IMR-90 (cell line): ENCODE results near the gene TUBA1A. TPM values are rescaled to one million over a fixed set of nuclear protein-coding genes. Genes with fewer than 3 reads are reported as not detected.

Experiments used
- ATAC-seq: fragments of 200-7000 bp; cut with Tn5 transposase; 2 replicates; pipeline ENCODE4 v1.9.1; 2020; ENCODE audit warnings: low read depth, mild to moderate bottlenecking, moderate library complexity
- BruUV-seq: library from RNA; stranded (reverse); fragments of 400-500 nt; replicated peaks from 2 replicates; lab custom pipeline; 2021; lab: Mats Ljungman, UMichigan
- CTCF ChIA-PET: fragments of 300-600 bp; formaldehyde crosslinking; extraction: SDS; loops from one replicate; lab custom pipeline; 2021; ENCODE audit warnings: antibody characterized with exemption; lab: Yijun Ruan, JAX
- POLR2A ChIA-PET: fragments of 300-600 bp; sonication (Branson Sonifier 250); formaldehyde crosslinking; loops from one replicate; lab custom pipeline; 2022; ENCODE audit warnings: antibody characterized with exemption; ENCODE audit not compliant: unreplicated experiment; lab: Charles Lee
- DNase-seq: peaks from one replicate; pipeline ENCODE4 v3.0.0; 2013
- H2AFZ ChIP-seq: replicated peaks from 2 replicates; pipeline ENCODE3; 2013; ENCODE audit warnings: low read length, mild to moderate bottlenecking; ENCODE audit not compliant: poor library complexity
- H2AK5ac ChIP-seq: 2 replicates; pipeline ENCODE4 v1.6.1; 2013; ENCODE audit warnings: low read depth, low read length, inconsistent platforms
- H2AK9ac ChIP-seq: replicated peaks from 2 replicates; pipeline ENCODE3; 2013; ENCODE audit warnings: mild to moderate bottlenecking, low read depth, low read length, moderate library complexity; ENCODE audit not compliant: poor library complexity
- H2BK120ac ChIP-seq: 2 replicates; pipeline ENCODE4 v1.6.1; 2013; ENCODE audit warnings: low read depth, low read length, inconsistent platforms
- H2BK15ac ChIP-seq: 3 replicates; pipeline ENCODE4 v1.6.1; 2013; ENCODE audit warnings: low read depth, low read length, inconsistent platforms
- H2BK20ac ChIP-seq: 2 replicates; pipeline ENCODE4 v1.6.1; 2013; ENCODE audit warnings: low read depth, mild to moderate bottlenecking, inconsistent platforms, low read length, moderate library complexity
- H2BK5ac ChIP-seq: 2 replicates; pipeline ENCODE4 v1.6.1; 2013; ENCODE audit warnings: mild to moderate bottlenecking, low read depth, low read length, inconsistent platforms; ENCODE audit not compliant: poor library complexity, severe bottlenecking
- H3K14ac ChIP-seq: replicated peaks from 2 replicates; pipeline ENCODE4 v1.6.1; 2013; ENCODE audit warnings: low read depth, low read length, inconsistent platforms
- H3K18ac ChIP-seq: 2 replicates; pipeline ENCODE4 v1.6.1; 2013; ENCODE audit warnings: low read depth, low read length, control low read depth
- H3K23ac ChIP-seq: 2 replicates; pipeline ENCODE4 v1.6.1; 2013; ENCODE audit warnings: low read depth, low read length, inconsistent platforms
- H3K27ac ChIP-seq: 2 replicates; pipeline ENCODE4 v1.5.1; 2013; ENCODE audit warnings: mild to moderate bottlenecking, control low read depth, low read length; ENCODE audit not compliant: insufficient read depth
- H3K27me3 ChIP-seq: 2 replicates; pipeline ENCODE4 v1.6.1; 2013; ENCODE audit warnings: low read length; ENCODE audit not compliant: control insufficient read depth, insufficient read depth
- H3K36me3 ChIP-seq: 2 replicates; pipeline ENCODE4 v1.6.1; 2013; ENCODE audit warnings: low read length, mixed read lengths; ENCODE audit not compliant: control insufficient read depth, insufficient read depth
- H3K4ac ChIP-seq: 2 replicates; pipeline ENCODE4 v1.6.1; 2013; ENCODE audit warnings: low read depth, low read length, inconsistent platforms
- H3K4me1 ChIP-seq: 2 replicates; pipeline ENCODE4 v1.6.1; 2013; ENCODE audit warnings: low read length, mixed read lengths; ENCODE audit not compliant: control insufficient read depth, insufficient read depth
- H3K4me2 ChIP-seq: 2 replicates; pipeline ENCODE4 v1.6.1; 2013; ENCODE audit warnings: low read depth, mild to moderate bottlenecking, control low read depth, low read length, moderate library complexity
- H3K4me3 ChIP-seq: 2 replicates; pipeline ENCODE4 v1.5.1; 2013; ENCODE audit warnings: low read depth, mild to moderate bottlenecking, control low read depth, low read length, moderate library complexity; ENCODE audit not compliant: insufficient read depth
- H3K56ac ChIP-seq: 2 replicates; pipeline ENCODE4 v1.6.1; 2013; ENCODE audit warnings: low read length, inconsistent platforms; ENCODE audit not compliant: insufficient read depth; ENCODE audit errors: extremely low read depth
- H3K79me1 ChIP-seq, 2 experiments: 2 replicates each; pipeline ENCODE4 v1.6.1; 2013; ENCODE audit warnings: low read length in 2 of 2, inconsistent platforms in 1 of 2, low read depth in 1 of 2
- H3K9ac ChIP-seq: 2 replicates; pipeline ENCODE4 v1.6.1; 2013; ENCODE audit warnings: low read depth, low read length, control low read depth
- H3K9me1 ChIP-seq: 2 replicates; pipeline ENCODE4 v1.6.1; 2013; ENCODE audit warnings: low read length, inconsistent platforms; ENCODE audit not compliant: insufficient read depth
- H3K9me3 ChIP-seq: 2 replicates; pipeline ENCODE4 v1.6.1; 2013; ENCODE audit warnings: low read length; ENCODE audit not compliant: control insufficient read depth, insufficient read depth
- H4K20me1 ChIP-seq: 2 replicates; pipeline ENCODE4 v1.6.1; 2013; ENCODE audit warnings: low read length, inconsistent platforms; ENCODE audit not compliant: insufficient read depth
- H4K5ac ChIP-seq: 2 replicates; pipeline ENCODE4 v1.6.1; 2013; ENCODE audit warnings: mild to moderate bottlenecking, low read depth, low read length, control low read depth
- H4K8ac ChIP-seq, 2 experiments: 2 replicates each; pipeline ENCODE4 v1.6.1; 2013; ENCODE audit warnings: low read depth in 2 of 2, low read length in 2 of 2, control low read depth in 1 of 2, inconsistent platforms in 1 of 2
- H4K91ac ChIP-seq: 2 replicates; pipeline ENCODE4 v1.6.1; 2013; ENCODE audit warnings: low read depth, low read length, inconsistent platforms; ENCODE audit not compliant: insufficient read depth
- BHLHE40 ChIP-seq: fragments of 150-350 bp; IDR thresholded peaks from 2 replicates; pipeline ENCODE4 v1.6.1; 2016; ENCODE audit warnings: mild to moderate bottlenecking, low read depth, low read length
- CEBPB ChIP-seq: IDR thresholded peaks from 2 replicates; pipeline ENCODE4 v1.6.1; 2012; ENCODE audit warnings: low read depth, low read length, improper control_type of control experiment
- CHD1 ChIP-seq: IDR thresholded peaks from 2 replicates; pipeline ENCODE4 v1.6.1; 2012; ENCODE audit warnings: low read depth, low read length, improper control_type of control experiment
- FOS ChIP-seq: fragments of 150-350 bp; IDR thresholded peaks from 2 replicates; pipeline ENCODE4 v1.6.1; 2016; ENCODE audit warnings: low read depth, low read length
- MAFK ChIP-seq: IDR thresholded peaks from 2 replicates; pipeline ENCODE4 v1.6.1; 2012; ENCODE audit warnings: low read depth, low read length, improper control_type of control experiment
- MAZ ChIP-seq: IDR thresholded peaks from 2 replicates; pipeline ENCODE4 v1.6.1; 2012; ENCODE audit warnings: low read depth, mild to moderate bottlenecking, low read length, improper control_type of control experiment, moderate library complexity, borderline replicate concordance
- MXI1 ChIP-seq: IDR thresholded peaks from 2 replicates; pipeline ENCODE4 v1.6.1; 2012; ENCODE audit warnings: low read depth, mild to moderate bottlenecking, low read length, moderate library complexity, borderline replicate concordance
- NFE2L2 ChIP-seq: fragments of 150-350 bp; IDR thresholded peaks from 2 replicates; pipeline ENCODE4 v1.6.1; 2016; ENCODE audit warnings: low read depth, mild to moderate bottlenecking, low read length
- POLR2A ChIP-seq: IDR thresholded peaks from 2 replicates; pipeline ENCODE4 v1.6.1; 2012; ENCODE audit warnings: mild to moderate bottlenecking, low read depth, low read length
- RAD21 ChIP-seq: IDR thresholded peaks from 2 replicates; pipeline ENCODE4 v1.6.1; 2012; ENCODE audit warnings: low read length, improper control_type of control experiment
- RCOR1 ChIP-seq: IDR thresholded peaks from 2 replicates; pipeline ENCODE4 v1.6.1; 2012; ENCODE audit warnings: mild to moderate bottlenecking, low read length, improper control_type of control experiment; ENCODE audit not compliant: insufficient replicate concordance
- RFX5 ChIP-seq: IDR thresholded peaks from 2 replicates; pipeline ENCODE4 v1.8.0; 2012; ENCODE audit warnings: low read depth, mild to moderate bottlenecking, low read length, moderate library complexity
- SMC3 ChIP-seq: fragments of 150-350 bp; IDR thresholded peaks from 2 replicates; pipeline ENCODE4 v1.6.1; 2016; ENCODE audit warnings: low read depth, mild to moderate bottlenecking, antibody characterized with exemption, low read length, moderate library complexity
- WGBS, 2 experiments: methylation state at CpG; one replicate each; pipeline versions ENCODE4 v1.1.5 to v1.1.7; 2013; ENCODE audit warnings: missing lambda C conversion rate in 2 of 2; ENCODE audit not compliant: insufficient read length in 1 of 2; ENCODE audit errors: extremely low coverage in 2 of 2; 5-methylcytosine and 5-hydroxymethylcytosine counted together
- dilution Hi-C: fragments of 300-500 bp; cut with HindIII; formaldehyde crosslinking; loops from one replicate; pipeline ENCODE4 v1.14.3; 2018; ENCODE audit warnings: low sequenced_read_pairs; ENCODE audit not compliant: unreplicated experiment
- in situ Hi-C: fragments of 300-500 bp; cut with MboI; formaldehyde crosslinking; loops from 3 replicates; pipeline ENCODE4 v1.14.3; 2019; ENCODE audit warnings: low sequenced_read_pairs, inconsistent platforms, mixed read lengths
- intact Hi-C: fragments of 100-400 bp; cut with micrococcal nuclease; formaldehyde crosslinking; loops from 2 replicates; pipeline ENCODE4 v1.10.0; 2022
- polyA plus RNA-seq, 3 experiments: library from polyadenylated mRNA; depleted of rRNA; stranded (reverse); fragments of >200 nt; gene quantifications; 2 replicates each; pipeline ENCODE4 v1.2.3, GENCODE V29; 2012; ENCODE audit warnings: low replicate concordance in 1 of 3
- total RNA-seq: library from RNA; depleted of rRNA; stranded (reverse); fragments of >200 nt; gene quantifications from 2 replicates; pipeline ENCODE4 v1.2.3, GENCODE V29; 2012
- TF ChIP-seq, protein P1 (sequence below): conservative IDR thresholded peaks from 2 replicates; pipeline ENCODE4 v1.5.1; 2012; ENCODE audit warnings: mild to moderate bottlenecking, low read depth, low read length, improper control_type of control experiment
- TF ChIP-seq, protein P2 (sequence below): fragments of 150-350 bp; IDR thresholded peaks from 2 replicates; pipeline ENCODE4 v1.6.1; 2017; ENCODE audit warnings: mild to moderate bottlenecking, antibody characterized with exemption, low read length, low read depth
- TF ChIP-seq, protein P3 (sequence below): fragments of 150-350 bp; IDR thresholded peaks from 2 replicates; pipeline ENCODE4 v1.6.1; 2016; ENCODE audit warnings: low read depth, mild to moderate bottlenecking, low read length, moderate library complexity, borderline replicate concordance

TUBA1A gene
- total and polyA plus RNA-seq, 2 of the 4 experiments (the other 2 are of a cell fraction): 2,105 to 2,832 TPM

DNA sequence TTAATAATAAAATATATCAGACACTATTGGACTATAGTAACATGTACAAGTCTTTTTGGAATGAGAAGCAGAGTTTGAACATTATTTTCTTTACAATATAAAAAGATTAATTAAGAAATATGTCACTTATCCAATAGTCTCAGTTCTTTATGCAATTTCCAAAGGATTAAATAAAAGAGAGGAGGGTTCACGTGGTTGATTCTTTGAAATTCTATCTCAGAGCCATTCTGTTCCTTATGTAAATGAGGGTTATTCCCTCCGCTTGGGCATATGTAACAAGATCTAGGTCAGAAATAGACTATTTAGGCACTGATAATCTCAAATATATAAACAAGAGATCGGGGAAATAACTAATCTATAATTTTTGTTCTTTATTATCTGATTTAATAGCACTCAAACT, 2.1 kb upstream of the TUBA1A start:
- CTCF ChIA-PET: interaction anchor here (0.6 kb wide), 1 partner anchor 437 kb away, joined by 6 read pairs; no protein-coding TSS in a partner anchor
- in situ Hi-C loops: no loop called here

More for the DNA sequence above, 2.1 kb upstream of the TUBA1A start:
- Histone ChIP-seq H2AK9ac (no peak overlapping the region), H3K14ac (no peak overlapping the region), H4K91ac (no peak overlapping the region), H3K27me3 (no peaks in the 10 kb centered on the region), H3K4me2 (no peak overlapping the region), H3K79me1 (peaks cover 3 to 20% of the 10 kb centered on the region in 2 experiments; a peak in 3 of 4 replicates), H2BK5ac (no peak overlapping the region), H3K18ac (no peak overlapping the region), H3K56ac (no peak overlapping the region), H3K27ac (no peak overlapping the region), H3K9ac (no peak overlapping the region), H3K4me3 (no peak overlapping the region), H3K23ac (no peak overlapping the region), H2BK120ac (no peak overlapping the region), H3K9me1 (peaks cover 2% of the 10 kb centered on the region; the same call in 1 of the 2 replicates), H4K20me1 (peaks cover 18% of the 10 kb centered on the region), H3K4me1 (no peaks in the 10 kb centered on the region; the same call in 1 of the 2 replicates), H2BK20ac (no peak overlapping the region), H2AFZ (no peak overlapping the region), H4K5ac (no peak overlapping the region), H2AK5ac (no peak overlapping the region), H4K8ac (no peak overlapping the region), H3K4ac (no peak overlapping the region), H3K36me3 (peaks cover 13% of the 10 kb centered on the region), H2BK15ac (no peak overlapping the region), H3K9me3 (no peaks in the 10 kb centered on the region)
- DNase-seq (no peak), ATAC-seq (no peak)
- POLR2A ChIA-PET: interaction anchor here (0.6 kb wide), 2 partner anchors 42 to 80 kb away, joined by 3 to 4 read pairs; no protein-coding TSS in a partner anchor
- BruUV-seq: no TSS peak
- WGBS, 2 experiments: no CpG with 5 or more reads among the region's 3 CpGs
- intact Hi-C loops: no loop called here
- dilution Hi-C loops: no loop called here
- TF ChIP-seq NFE2L2 (no peak), RFX5 (no peak), FOS (no peak), CHD1 (no peak), RCOR1 (no peak), MXI1 (no peak), MAZ (no peak), MAFK (no peak), BHLHE40 (no peak), POLR2A (no peak), RAD21 (no peak), CEBPB (no peak), SMC3 (no peak)
- TF ChIP-seq, protein P1, sequence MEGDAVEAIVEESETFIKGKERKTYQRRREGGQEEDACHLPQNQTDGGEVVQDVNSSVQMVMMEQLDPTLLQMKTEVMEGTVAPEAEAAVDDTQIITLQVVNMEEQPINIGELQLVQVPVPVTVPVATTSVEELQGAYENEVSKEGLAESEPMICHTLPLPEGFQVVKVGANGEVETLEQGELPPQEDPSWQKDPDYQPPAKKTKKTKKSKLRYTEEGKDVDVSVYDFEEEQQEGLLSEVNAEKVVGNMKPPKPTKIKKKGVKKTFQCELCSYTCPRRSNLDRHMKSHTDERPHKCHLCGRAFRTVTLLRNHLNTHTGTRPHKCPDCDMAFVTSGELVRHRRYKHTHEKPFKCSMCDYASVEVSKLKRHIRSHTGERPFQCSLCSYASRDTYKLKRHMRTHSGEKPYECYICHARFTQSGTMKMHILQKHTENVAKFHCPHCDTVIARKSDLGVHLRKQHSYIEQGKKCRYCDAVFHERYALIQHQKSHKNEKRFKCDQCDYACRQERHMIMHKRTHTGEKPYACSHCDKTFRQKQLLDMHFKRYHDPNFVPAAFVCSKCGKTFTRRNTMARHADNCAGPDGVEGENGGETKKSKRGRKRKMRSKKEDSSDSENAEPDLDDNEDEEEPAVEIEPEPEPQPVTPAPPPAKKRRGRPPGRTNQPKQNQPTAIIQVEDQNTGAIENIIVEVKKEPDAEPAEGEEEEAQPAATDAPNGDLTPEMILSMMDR: no peak
- TF ChIP-seq, protein P2, sequence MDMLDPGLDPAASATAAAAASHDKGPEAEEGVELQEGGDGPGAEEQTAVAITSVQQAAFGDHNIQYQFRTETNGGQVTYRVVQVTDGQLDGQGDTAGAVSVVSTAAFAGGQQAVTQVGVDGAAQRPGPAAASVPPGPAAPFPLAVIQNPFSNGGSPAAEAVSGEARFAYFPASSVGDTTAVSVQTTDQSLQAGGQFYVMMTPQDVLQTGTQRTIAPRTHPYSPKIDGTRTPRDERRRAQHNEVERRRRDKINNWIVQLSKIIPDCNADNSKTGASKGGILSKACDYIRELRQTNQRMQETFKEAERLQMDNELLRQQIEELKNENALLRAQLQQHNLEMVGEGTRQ: no peak
- TF ChIP-seq, protein P3, sequence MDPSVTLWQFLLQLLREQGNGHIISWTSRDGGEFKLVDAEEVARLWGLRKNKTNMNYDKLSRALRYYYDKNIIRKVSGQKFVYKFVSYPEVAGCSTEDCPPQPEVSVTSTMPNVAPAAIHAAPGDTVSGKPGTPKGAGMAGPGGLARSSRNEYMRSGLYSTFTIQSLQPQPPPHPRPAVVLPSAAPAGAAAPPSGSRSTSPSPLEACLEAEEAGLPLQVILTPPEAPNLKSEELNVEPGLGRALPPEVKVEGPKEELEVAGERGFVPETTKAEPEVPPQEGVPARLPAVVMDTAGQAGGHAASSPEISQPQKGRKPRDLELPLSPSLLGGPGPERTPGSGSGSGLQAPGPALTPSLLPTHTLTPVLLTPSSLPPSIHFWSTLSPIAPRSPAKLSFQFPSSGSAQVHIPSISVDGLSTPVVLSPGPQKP: no peak
